MM.1S (cell line): Measurements from ENCODE around the gene NEK2.

Experiments used
- DNase-seq: peaks from one replicate; pipeline ENCODE4 v3.0.0-alpha.2; 2015
- H2AFZ ChIP-seq: fragments of 300-600 bp; sonication (generic); 2 replicates; pipeline ENCODE4 v1.6.0; 2016; ENCODE audit warnings: antibody characterized with exemption, low read length
- H3F3A ChIP-seq: fragments of 300-600 bp; sonication (generic); 2 replicates; pipeline ENCODE4 v1.6.1; 2016; ENCODE audit warnings: mild to moderate bottlenecking, antibody characterized with exemption, low read length, moderate library complexity, mixed read lengths; ENCODE audit not compliant: insufficient read depth
- H3K27ac ChIP-seq: fragments of 300-600 bp; sonication (generic); 2 replicates; pipeline ENCODE4 v1.5.1; 2016; ENCODE audit warnings: mild to moderate bottlenecking, low read length
- H3K27me3 ChIP-seq: fragments of 300-600 bp; sonication (generic); replicated peaks from 2 replicates; pipeline ENCODE4 v1.6.0; 2016; ENCODE audit warnings: low read length; ENCODE audit not compliant: insufficient read depth
- H3K36me3 ChIP-seq: fragments of 300-600 bp; sonication (generic); replicated peaks from 2 replicates; pipeline ENCODE4 v1.6.1; 2016; ENCODE audit warnings: mild to moderate bottlenecking, low read length, mixed read lengths; ENCODE audit not compliant: insufficient read depth
- H3K4me1 ChIP-seq: fragments of 300-600 bp; sonication (generic); 2 replicates; pipeline ENCODE4 v1.6.1; 2016; ENCODE audit warnings: low read length, mixed read lengths
- H3K4me2 ChIP-seq: fragments of 300-600 bp; sonication (generic); 2 replicates; pipeline ENCODE4 v1.6.0; 2016; ENCODE audit warnings: low read depth, low read length
- H3K4me3 ChIP-seq: fragments of 300-600 bp; sonication (generic); 2 replicates; pipeline ENCODE4 v1.5.1; 2016; ENCODE audit warnings: low read length, mixed read lengths
- H3K79me2 ChIP-seq: fragments of 300-600 bp; sonication (generic); 2 replicates; pipeline ENCODE4 v1.6.1; 2016; ENCODE audit warnings: mixed run types, low read length, mixed read lengths
- H3K9ac ChIP-seq: fragments of 300-600 bp; sonication (generic); 2 replicates; pipeline ENCODE4 v1.6.1; 2016; ENCODE audit warnings: low read length, mixed read lengths
- H3K9me2 ChIP-seq: fragments of 300-600 bp; sonication (generic); replicated peaks from 2 replicates; pipeline ENCODE4 v1.6.1; 2016; ENCODE audit warnings: mild to moderate bottlenecking, low read length, mixed read lengths; ENCODE audit not compliant: insufficient read depth
- H3K9me3 ChIP-seq: fragments of 300-600 bp; sonication (generic); replicated peaks from 2 replicates; pipeline ENCODE4 v1.6.1; 2016; ENCODE audit warnings: mild to moderate bottlenecking, low read length, mixed read lengths; ENCODE audit not compliant: insufficient read depth
- H4K20me1 ChIP-seq: fragments of 300-600 bp; sonication (generic); 2 replicates; pipeline ENCODE4 v1.6.1; 2016; ENCODE audit warnings: mild to moderate bottlenecking, low read length, moderate library complexity, mixed read lengths; ENCODE audit not compliant: insufficient read depth
- CTCF ChIP-seq: fragments of 300-600 bp; sonication (generic); IDR thresholded peaks from 2 replicates; pipeline ENCODE4 v1.5.1; 2016; ENCODE audit warnings: antibody characterized with exemption, low read length, mixed read lengths
- EZH2 ChIP-seq: fragments of 300-600 bp; sonication (generic); optimal IDR thresholded peaks from 2 replicates; pipeline ENCODE3; 2017; ENCODE audit warnings: low read depth, mild to moderate bottlenecking, antibody characterized with exemption, low read length, mixed read lengths
- EZH2phosphoT487 ChIP-seq: fragments of 300-600 bp; sonication (generic); IDR thresholded peaks from 2 replicates; pipeline ENCODE4 v1.6.1; 2018; ENCODE audit warnings: antibody characterized with exemption, low read length

The NEK2 gene

GRCh38 chr1:211654838-211655787, 20.3 kb downstream of the NEK2 start:
- no peaks in the 10 kb centered on the region for H3K36me3 ChIP-seq
- no peaks in the 10 kb centered on the region for H4K20me1 ChIP-seq
- peak overlapping the region; percentile 2; the same call in 1 of the 2 replicates for H2AFZ ChIP-seq
- no peaks in the 10 kb centered on the region for H3F3A ChIP-seq
- H3K79me2 ChIP-seq = no peaks in the 10 kb centered on the region
- H3K27ac ChIP-seq = no peak overlapping the region
- no peak overlapping the region for H3K9ac ChIP-seq
- peak overlapping the region; percentile 18; the same call in 1 of the 2 replicates for H3K4me2 ChIP-seq
- no peaks in the 10 kb centered on the region for H3K27me3 ChIP-seq
- H3K9me3 ChIP-seq = no peaks in the 10 kb centered on the region
- peak; percentile 86 for DNase-seq
- H3K9me2 ChIP-seq = no peaks in the 10 kb centered on the region
- no peaks in the 10 kb centered on the region for H3K4me1 ChIP-seq
- no peak overlapping the region for H3K4me3 ChIP-seq
- TF ChIP-seq EZH2 (no peak), CTCF (peak; percentile 99)

DNA sequence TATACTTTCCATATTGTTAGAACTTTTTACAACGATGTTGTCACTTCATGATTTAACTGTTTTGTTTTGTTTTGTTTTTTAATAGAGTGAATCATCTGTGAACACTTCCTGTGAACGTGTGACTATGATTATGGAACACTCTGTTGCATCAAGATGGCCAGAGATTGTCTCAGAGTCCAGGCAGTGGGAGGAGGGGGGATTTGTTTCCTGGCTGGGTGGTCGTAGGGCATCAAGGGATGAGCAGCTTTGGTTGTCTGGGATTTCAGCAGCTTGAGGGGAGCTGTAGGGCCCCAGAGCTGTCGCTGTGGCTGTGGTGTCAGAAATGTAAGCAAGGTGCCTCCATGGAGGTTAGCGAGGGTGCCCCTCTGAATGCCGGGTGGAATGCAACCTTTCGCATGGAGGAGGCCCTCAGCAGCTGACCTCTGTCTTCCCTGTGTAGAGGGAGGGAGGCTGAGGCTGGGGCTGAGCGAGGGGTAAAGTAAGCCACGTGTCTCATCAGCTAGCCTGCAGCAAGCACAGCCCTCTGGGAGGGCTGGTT, 21.4 kb downstream of the NEK2 start:
- no peaks in the 10 kb centered on the region for H3F3A ChIP-seq
- H3K27ac ChIP-seq = no peak overlapping the region
- H3K27me3 ChIP-seq = no peaks in the 10 kb centered on the region
- no peak for DNase-seq
- TF ChIP-seq EZH2phosphoT487 (no peak), CTCF (no peak), EZH2 (no peak)
- H3K9me2 ChIP-seq = no peaks in the 10 kb centered on the region
- H3K4me1 ChIP-seq = no peaks in the 10 kb centered on the region
- no peaks in the 10 kb centered on the region for H3K9me3 ChIP-seq
- H4K20me1 ChIP-seq = no peaks in the 10 kb centered on the region
- H3K4me2 ChIP-seq = no peak overlapping the region
- H3K4me3 ChIP-seq = no peak overlapping the region
- no peaks in the 10 kb centered on the region for H3K79me2 ChIP-seq
- H2AFZ ChIP-seq = no peak overlapping the region
- H3K36me3 ChIP-seq = no peaks in the 10 kb centered on the region
- no peak overlapping the region for H3K9ac ChIP-seq

GRCh38 chr1:211653293-211653692, 22.1 kb downstream of the NEK2 start:
- DNase-seq = no peak
- no peaks in the 10 kb centered on the region for H3K36me3 ChIP-seq
- H4K20me1 ChIP-seq = no peaks in the 10 kb centered on the region
- H3F3A ChIP-seq = no peaks in the 10 kb centered on the region
- TF ChIP-seq EZH2phosphoT487 (no peak), CTCF (no peak), EZH2 (no peak)
- no peaks in the 10 kb centered on the region for H3K9me3 ChIP-seq
- H3K9me2 ChIP-seq = no peaks in the 10 kb centered on the region
- no peaks in the 10 kb centered on the region for H3K4me1 ChIP-seq
- no peak overlapping the region for H3K4me2 ChIP-seq
- H3K27ac ChIP-seq = no peak overlapping the region
- H3K27me3 ChIP-seq = no peaks in the 10 kb centered on the region
- no peak overlapping the region for H2AFZ ChIP-seq
- no peak overlapping the region for H3K4me3 ChIP-seq
- no peaks in the 10 kb centered on the region for H3K79me2 ChIP-seq
- H3K9ac ChIP-seq = no peak overlapping the region
